GM18867 (cell line): ENCODE results near the gene ITGAD.
"Not testable (repeated sequence)": the region's sequence is repeated elsewhere in the genome, so short reads cannot be mapped to it uniquely, and the experiment has no call there.

Experiments
- ATAC-seq: cut with Tn5 transposase; IDR thresholded peaks from one replicate; pipeline ENCODE4 v1.9.1; 2021; ENCODE audit warnings: mild to moderate bottlenecking, moderate library complexity; ENCODE audit not compliant: unreplicated experiment

The ITGAD gene

DNA sequence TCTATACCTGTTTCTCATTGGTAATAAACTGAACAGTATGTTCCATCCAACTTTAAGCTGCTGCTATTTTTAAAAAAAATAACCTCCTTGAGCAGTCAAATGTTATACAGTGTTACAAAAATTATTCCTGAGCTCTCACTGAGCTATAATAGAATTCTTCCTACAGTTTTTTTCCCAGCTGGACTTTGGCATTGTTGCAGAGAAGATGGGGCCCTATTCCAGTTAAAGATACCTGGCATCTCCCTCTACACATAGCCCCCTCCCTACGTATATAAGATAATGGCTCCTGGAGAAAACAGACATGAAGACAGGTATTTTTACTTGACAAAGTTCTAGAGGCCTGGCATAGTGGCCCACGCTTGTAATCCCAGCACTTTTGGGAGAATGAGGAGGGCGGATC, 36.7 kb downstream of the ITGAD start:
- no peak for ATAC-seq

DNA sequence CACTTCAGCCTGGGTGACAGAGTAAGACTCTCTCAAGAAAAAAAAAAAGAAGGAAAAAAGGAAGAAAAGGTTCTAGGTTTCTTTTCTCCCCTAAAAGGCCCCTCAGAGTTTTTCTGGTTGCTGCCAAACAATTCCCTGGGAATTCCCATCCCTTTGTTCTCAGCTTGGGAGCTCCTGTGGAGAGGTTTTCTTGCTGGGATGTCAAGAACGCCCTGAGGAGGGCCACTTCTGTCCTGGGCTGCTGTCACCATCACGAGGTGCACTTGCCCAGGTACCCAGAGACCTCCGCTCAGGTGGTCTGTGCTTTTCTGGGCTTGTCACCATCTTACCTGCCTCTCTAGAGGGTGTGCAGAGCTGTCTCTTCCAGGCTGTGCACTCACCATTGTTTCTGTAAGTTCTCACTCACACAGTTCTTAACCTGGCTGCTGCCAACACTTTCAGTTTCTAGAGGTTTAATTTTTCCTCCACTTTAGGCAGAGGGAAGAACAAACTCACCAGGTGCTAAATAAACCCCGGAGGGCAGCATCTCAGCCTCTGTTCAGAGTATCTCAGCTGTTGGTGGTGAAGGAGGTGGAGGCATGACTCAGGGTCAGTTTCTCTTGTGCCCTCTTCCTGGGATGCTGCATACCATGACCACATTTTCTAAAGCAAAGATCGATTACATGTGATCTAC, 37.4 kb downstream of the ITGAD start:
- ATAC-seq = no peak

DNA sequence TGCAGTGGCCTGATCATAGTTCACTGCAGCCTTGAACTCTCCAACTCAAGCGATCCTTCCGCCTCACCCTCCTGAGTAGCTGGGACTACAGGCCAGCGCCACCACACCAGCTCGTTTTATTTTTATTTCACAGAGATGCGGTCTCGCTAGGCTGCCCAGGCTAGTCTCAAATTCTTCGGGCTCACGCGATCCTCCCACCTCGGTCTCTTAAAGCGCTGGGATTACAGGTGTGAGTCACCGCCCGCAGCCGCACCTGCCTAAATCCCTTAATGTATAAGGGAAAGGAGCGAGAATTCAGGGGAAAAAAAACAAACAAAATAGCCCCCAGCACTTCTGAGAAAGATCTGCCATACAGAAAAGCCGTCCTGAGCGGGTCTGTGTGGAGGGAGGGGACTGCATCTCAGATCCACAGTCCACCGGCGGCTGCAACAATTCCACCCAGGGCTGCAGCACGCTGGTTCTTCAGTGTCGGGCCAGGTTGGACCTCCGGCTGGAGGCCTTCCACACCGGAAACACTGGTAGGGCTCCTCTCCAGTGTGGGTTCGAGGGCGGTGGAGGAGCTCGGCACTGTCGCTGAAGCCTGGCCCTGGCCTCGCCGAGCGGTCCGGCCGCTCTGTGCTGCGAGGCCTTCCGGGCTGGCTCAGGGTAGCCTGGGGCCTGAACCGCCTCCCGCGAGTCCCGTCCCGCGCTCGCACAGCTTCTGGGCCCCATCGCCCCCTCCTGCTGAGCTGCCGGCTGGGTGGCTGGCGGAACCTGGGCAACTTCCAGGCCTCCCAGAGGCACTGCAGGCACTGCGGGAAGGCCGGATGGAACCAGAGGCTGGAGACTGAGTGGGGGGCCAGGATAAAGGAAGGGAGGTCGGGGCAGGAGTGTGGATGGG, 42.4 kb downstream of the ITGAD start:
- ATAC-seq = no peak

DNA sequence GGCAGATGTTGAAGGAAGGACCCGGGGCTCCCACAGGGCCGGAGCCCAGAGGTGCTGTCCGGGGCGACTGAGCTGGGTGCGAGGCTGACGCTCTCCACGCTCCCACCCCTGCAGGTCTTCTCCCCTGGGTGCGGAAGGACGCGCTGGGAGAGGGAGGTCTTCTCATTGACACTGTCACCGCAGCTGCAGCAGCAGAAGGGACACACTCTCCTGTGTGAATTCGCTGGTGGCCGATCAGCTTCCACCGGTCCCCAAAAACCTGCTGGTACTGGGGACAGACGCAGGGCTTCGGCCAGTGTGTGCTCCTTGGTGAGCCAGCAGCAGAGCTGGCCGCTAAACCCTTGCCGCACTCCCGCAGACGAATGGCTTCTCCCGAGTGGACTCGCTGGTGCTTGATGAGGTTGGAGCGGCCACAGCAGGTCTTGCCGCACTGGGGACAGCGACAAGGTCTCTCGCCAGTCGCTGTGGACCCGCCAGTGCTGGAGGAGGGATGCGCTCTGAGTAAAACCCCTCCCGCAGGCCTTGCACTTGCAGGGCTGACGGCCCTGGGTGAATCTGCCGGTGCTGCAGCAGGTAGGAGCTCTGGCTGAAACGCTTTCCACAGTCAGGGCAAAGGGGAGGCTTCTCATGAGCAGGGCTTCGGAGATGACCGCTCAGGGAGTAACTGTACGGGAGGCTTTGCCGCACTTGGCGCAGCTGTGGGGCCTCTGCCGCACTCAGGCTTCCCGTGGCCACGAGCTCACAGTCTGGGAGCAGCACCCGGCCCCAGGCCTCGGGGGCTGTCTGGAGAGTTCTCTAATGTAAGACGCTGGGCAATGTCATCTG, 43.3 kb downstream of the ITGAD start:
- no peak for ATAC-seq

DNA sequence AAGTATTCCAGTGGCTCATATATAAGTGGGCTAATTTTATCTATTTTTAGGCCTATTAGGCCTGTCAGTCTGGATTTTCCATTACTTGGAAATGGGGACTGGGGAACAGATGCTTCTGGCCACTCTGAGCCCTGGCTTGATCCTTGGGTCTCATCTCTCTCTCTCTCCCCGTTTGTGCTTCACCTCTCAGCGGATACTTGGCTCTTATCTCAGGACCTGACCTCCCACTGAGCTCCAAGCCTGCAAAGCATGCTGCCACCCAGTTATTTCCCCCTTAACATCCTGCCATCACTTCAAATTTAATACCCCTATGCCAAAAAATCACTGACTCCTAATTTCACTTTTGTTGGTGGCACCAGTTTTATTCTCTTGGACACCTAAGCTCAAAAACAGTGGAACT, 45.3 kb downstream of the ITGAD start:
- no peak for ATAC-seq

DNA sequence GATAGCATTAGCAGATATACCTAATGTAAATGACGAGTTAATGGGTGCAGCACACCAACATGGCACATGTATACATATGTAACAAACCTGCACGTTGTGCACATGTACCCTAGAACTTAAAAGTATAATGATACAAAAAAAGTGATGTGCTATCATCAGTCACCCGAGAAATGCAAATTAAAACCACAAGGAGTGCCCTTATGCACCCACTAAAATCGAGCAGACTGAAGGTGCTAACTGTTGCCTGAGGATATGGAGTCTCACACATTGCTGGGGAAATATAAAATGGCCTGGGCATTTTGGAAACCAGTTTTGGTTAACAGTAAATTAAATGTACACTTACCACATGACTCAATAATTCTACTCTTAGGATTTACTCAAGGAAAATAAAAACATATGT, 45.9 kb downstream of the ITGAD start:
- ATAC-seq = not testable (repeated sequence)

DNA sequence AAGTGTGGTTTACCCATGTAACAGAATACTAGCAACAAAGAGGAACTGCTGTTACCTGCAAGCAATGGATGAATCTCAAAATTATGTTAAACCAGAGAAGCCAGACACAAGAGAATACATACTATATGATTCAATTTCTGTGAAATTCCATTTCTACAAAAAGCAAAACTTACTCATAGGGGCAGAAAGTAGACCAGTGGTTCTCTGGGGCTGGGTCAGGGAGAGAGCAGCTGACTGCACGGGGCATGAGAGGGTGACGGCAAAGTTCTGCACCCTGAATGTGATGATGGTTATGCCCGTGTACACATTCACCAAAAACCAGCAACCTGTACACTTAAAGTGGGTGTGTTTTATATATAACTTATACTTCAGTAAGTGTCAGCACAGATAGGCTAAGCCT, 46.4 kb downstream of the ITGAD start:
- ATAC-seq = no peak

DNA sequence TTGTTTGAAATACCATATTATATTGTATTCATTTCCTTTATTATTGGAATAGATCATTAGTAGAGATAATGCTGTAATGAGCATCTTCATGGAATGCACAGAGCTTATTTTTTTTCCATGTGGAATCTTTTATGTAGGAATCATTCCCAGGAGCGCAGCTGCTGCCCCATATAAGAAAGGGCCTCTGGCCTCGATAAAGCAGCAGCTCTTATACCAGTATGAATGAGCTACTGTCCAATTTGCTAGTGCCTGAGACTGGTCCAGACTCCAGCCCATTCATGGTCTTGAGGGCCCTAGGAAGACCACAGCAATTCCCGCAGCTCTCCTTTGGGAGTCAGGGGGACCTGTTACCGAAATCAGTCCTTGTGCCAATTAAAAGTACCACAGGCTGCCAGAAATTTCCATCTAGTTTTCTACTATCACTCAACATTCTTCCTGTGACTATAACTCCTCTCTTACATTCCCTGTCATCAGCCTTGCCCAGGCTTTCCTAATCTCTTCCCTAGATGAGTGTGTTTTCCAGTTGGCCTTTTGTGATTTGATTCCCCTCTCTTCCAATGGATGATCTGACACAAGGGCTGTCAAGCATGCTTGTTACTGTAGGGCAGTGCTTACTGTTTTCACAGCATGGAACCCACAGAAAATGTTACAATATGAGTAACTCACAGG, 47.5 kb downstream of the ITGAD start:
- ATAC-seq = no peak

DNA sequence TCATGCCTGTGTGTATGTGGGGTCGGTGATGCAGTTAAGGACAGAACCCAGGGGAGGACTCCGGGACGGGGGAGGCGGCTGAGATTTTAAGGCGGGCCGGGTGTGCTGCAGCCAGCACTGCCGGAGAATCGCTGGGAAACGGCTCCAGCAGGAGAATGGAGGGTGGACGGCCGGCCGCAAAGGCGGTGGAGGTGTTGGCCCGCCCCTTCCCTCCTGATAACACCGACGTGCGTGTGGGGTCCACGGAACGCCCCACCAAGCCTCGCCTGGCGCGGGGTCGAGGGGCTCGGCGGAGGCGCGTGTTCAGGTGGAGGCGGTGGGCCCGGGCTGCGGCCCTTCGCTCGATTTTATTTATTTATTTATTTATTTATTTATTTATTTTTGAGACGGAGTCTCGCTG, 48.8 kb downstream of the ITGAD start:
- no peak for ATAC-seq

DNA sequence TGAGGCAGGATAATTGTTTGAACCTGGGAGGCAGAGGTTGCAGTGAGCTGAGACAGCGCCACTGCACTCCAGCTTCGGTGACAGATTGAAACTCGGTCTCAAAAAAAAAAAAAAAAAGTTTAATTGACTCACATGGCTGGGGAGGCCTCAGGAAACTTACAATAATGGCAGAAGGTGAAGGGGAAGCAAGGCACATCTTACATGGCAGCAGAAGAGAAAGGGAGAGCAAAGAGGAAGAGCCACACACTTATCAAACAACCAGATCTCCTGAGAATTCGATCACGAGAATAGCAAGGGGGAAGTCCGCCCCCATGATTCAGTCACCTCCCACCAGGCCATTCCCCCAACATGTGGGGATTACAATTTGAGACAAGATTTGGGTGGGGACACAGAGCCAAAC, 52.8 kb downstream of the ITGAD start:
- ATAC-seq = not testable (repeated sequence)

DNA sequence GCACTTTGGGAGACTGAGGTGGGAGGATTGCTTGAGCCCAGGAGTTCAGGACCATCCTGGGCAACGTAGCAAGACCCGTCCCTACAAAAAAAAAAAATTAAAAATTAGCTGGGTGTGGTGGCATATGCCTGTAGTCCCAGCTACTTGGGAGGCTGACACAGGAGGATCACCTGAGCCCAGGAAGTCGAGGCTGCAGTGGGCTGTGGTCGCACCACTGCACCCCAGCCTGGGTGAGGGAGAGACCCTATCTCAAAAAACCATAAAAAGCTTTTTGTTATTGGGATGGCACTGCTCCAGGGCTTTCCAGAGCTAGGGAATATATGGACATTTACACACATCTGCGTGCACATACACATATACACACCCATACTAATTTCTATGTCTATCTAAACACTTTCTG, 58.1 kb downstream of the ITGAD start:
- ATAC-seq = no peak

DNA sequence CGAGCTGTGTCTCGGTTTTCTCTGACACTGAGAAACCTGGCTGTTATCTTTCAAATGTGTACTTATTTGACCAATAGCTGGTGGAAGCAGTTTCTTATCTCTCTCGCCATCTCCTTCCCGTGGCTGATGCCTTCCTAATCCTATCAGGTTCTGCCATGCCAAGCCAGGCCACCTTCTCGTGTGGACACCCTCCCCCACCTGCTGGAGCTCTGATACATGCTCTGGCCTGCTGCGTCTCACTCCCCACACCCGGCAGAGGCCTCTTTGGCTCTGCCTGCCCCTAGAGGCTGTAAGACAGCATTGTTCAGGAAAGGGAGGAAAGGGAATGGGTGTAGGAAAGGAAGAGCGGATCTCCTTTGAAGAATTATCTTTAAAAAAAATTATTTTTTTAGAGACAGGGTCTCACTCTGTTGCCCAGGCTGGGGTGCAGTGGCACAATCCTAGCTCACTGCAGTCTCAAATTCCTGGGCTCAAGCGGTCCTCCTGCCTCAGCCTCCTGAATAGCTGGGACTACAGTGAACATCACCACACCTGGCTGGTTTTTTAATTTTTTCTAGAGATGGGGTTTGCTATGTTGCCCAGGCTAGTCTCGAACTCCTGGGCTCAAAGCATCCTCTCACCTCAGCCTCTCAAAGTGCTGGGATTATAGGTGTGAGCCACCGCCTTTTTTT, 58.7 kb downstream of the ITGAD start:
- no peak for ATAC-seq

DNA sequence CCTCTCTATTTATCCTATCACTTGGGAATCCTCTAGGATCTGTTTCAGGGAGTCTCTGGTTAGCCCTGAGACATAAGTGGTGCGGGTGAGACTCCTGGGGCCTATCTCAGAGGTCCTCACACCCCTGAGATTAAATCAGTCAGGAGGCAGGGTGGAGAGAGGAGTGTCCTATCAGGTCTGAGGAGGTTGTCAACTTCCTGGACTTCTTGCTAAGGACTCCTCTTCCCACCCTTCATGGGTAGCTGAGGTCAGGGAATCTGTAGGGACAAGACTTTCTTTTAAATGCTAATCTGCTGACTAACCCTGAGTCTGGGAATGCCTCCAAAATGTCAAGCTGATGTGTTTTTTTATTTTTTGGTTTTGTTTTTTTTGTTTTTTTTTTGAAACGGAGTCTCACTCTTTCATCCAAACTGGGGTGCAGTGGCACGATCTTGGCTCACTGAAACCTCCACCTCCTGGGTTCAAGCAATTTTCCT, 59.5 kb downstream of the ITGAD start:
- no peak for ATAC-seq

DNA sequence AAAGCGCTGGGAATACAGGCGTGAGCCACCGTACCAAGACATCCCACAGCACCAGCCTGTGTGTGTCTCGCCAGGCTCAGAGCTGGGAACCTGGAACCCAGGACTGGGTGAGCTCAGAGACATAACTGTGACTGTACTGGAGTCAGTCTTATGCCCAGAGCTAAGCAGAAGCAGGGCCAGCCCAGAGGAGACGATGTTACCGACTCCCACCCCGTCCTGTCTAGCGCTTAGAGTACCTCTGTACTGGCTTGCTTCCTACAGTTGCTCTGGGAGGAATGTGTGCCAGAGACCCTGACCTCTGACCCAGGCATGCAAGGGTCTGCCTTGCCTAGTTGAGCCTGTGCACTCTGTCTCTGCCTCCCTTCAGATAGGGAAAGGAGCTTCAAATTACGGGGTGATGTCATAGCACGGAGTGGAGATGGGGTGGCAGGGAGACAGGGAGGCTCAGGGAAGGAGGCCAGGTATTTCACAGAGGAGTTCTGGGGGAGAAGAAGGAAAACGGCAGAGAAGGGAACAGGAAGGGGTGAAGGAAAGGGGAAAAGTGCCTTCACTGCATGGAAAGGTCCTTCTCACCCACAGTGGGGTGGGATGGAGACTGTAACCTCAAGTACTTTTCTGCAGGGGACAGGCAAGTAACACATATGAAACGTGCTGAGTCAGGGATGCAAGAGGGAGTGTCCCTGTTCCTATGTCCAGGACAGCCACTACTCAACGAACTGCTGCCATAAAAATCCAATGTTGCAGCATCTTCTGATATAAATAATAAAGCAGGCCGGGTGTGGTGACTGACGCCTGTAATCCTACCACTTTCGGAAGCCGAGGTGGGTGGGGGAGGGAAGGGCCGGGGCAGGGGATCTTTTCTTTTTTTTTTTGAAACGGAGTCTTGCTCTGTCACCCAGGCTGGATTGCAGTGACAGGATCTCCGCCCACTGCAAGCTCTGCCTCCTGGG, 60.4 kb downstream of the ITGAD start:
- ATAC-seq = no peak

DNA sequence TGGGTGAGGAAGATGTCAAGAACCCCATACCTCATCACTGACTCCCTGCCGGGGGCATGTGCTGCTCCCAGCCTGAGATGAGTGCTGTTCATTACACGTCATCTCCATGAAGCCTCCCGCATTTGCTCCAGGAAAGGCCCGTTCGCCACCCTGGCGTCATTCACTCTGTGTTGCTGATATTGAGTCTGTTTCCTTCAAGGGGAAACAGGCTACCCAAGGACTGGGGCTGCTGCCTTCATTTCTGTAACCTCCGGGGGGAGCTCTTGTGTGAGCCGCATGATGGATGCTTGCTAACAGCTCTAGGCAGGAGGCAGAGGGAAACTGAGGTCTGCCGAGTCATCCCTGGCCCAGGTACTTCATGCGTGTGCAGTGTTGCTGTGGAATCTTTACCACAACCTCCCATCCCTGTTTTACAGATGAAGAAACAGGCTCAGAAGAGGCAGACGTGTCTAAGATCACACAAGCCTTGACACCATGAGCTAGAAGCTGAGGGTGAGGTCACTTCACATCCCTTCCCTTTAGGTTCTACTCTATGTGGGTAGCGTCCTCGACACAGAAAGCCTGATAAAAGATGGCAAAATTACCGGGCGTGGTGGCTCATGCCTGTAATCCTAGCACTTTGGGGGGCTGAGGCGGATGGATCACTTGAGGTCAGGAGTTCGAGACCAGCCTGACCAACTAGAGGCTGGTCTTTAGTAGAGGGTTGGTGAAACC, 62.6 kb downstream of the ITGAD start:
- no peak for ATAC-seq

DNA sequence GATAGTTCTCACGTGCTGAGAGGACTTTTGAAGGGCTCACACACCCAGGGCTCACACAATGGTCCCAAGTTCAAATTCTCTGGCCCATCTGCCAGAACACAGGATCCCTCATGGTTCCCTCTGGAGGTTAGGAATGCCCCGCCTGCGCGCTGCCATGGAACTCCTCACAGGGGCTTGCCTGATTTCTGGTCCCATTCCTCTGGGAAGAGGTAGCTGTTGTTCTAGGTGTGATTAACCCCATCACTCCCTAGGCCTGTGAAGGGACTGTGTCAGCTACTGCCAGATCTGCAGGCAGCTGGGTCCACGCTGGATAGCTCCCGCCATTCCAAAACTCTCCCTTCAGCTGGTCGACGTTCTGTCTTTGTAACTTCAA, 63.8 kb downstream of the ITGAD start:
- ATAC-seq = no peak

DNA sequence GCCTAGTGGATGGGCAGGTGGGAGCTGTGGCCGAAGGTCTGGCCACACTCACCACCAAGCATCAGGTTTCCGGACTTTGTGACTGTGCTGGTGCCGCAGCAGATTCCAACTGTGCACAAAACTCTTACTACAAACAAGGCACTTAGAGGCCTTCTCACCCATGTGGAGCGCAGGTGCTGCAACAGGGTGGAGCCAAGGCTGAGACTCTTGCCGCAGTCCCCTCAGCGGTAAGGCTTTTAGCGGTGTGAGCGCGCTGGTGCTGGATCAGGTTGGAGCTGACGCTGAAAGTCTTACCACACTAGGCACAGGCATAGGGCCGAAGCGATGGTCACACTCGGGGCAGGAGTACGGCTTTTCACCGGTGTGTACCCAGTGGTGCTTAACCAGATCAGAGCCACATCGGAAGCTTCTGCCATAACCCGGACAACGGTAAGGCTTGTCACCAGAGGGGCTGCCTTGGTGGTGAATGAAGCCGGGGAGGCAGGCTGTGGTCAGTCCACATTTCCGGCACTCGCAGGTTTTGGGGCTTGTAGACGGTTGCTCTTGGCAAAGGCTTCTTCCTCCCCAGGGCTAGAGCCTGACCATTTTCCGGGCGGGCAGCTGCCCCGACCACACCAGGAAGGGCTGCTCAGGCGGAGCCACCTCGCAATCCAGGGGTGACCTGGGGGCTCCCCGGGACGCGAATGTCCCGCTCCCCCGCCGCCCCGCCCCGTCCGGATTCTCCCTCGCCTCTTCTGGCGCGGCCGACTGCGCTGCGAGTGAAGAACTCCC, 65.1 kb downstream of the ITGAD start:
- ATAC-seq = no peak
